ENCODE data around the gene RHOG.
A peak's percentile ranks its signal among the peaks of the same experiment; 100 is the strongest.

The RHOG gene

DNA sequence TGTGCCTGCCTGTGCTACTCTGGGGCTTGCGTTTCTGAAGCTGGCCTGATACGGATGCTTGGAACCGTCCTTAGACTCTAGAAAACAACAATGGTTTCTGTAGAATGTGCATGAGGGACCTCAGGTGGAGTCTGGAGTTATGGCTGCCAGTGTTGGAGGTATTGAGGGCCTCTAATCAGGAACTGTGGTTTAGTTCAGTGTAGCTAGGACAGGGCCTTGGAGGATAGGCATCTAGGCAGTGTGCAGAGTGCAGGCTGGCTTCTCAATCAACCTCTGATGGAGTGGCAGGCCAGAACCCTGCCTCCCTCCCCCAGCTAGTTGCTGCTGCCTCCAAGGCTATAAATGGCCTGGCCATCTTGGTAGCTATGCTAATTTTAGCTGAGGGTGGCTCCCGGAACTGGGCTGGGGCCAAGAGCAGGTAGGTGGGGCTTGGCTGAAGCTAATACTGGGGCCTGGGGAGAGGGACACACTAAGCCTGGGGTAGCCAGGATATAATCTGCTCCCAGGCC, 18.7 kb upstream of the RHOG start:
- no peak for DNase-seq (ENCODE audit: low read depth)

DNA sequence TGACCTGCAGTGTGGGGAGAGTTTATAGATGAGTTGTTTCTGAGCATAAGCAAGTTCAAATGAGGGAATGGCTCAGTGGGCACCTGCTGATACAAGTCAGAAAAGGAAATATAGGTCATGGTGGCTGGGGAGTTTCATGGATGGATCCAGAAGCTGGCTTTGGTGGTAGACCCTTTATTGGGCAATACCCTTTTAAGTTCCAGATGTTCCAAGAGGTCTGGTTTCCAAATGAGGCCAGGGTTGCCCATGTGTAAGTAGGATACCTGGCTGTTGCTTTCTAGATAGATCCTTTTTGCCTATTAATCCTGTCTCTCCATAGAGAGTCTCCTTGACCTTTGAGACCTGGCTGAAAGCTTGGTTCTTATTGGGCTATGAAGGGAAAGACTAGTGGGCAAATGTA, 16.9 kb upstream of the RHOG start:
- DNase-seq (ENCODE audit: low read depth) = no peak

DNA sequence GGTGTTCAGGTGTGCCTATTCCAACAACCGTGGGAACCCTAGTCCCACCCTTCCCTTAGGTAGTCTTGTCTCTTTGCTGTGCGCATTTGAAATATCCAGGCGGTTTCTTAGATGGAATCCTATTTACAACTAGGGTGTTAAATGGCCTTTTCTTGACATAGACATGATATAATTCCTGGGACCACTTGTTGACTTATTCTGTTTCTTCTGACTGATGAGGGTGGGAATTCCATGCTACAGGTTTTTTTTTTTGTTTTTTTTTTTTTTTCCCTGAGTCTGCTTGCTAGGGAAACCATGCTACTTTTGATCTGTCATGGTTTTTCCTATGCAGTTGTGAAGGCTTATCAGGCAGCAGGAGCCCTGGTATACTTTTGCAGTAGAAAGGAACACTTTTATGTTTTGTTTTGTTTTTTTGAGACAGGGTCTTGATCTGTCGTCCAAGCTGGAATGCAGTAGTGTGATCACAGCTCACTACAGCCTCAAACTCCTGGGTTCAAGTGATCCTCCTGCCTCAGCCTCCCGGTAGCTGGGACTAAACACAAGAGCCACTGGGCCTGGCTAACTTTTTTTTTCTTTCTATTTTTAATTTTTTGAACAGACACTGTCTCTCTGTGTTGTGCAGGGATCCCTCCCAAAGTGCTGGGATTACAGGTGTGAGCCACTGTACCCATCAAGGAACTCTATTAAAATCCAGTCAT, 16.2 kb upstream of the RHOG start:
- no peak for DNase-seq (ENCODE audit: low read depth)

GRCh38 chr11:3855808-3856491, 15.2 kb upstream of the RHOG start:
- DNase-seq (ENCODE audit: low read depth) = peak; percentile 31

DNA sequence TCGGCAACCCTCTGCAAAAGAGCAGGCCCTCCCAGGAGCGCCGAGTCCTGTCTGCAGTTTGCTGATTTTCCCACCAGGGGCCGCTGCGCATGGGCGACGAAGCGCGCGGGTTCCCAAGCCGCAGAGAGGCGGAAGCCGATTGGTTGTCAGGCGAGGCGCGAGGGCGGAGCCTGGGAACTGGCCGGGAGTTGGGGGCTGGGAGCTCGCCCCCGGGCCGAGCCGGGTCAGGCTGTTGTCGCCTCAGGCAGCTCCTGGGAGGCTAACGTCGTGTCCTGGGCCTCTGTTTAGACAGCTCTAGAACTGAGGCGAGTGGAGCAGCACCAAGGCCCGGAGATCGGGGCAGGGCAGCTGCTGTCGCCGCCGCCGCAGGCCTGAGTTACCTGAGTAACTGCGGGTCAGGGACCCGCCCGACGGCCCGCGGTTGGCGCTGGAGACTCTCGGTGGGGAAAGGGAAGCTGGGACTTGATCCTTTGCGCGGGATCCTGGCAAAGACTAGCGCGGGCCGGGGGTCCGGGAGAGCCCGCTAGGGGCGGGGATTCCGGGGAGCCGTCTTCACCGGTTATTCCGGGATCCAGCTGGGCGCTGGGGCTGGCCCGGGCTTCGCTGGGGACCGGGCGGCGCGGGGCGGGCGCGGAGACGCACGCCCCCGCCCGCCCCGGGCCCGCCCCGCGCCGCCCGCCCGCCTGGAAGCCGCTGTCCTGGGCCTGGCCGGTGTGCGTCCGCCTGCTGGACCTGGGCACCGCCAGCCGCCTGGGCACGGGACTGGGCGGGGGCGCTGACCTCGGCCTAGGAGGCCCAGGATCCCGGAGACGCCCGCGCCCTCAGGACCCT, 14.4 kb upstream of the RHOG start, which contains the start of gene STIM1:
Gene STIM1, plus strand, starts transcription at position 688 of the 831 bp plus-strand sequence. CDS start 607 bp downstream, outside the sequence.
- DNase-seq (ENCODE audit: low read depth) = peak; percentile 90

GRCh38 chr11:3854660-3854976, 13.9 kb upstream of the RHOG start:
- DNase-seq (ENCODE audit: low read depth) = no peak

GRCh38 chr11:3853899-3854659, 13.3 kb upstream of the RHOG start:
- DNase-seq (ENCODE audit: low read depth) = no peak

GRCh38 chr11:3853545-3853842, 12.7 kb upstream of the RHOG start:
- no peak for DNase-seq (ENCODE audit: low read depth)

GRCh38 chr11:3849297-3849874, 8.6 kb upstream of the RHOG start:
- peak; percentile 27 for DNase-seq (ENCODE audit: low read depth)

- DNase-seq (ENCODE audit: low read depth) = no peak
These were observed 4.9 kb upstream of the RHOG start for GRCh38 chr11:3845670-3846069.

GRCh38 chr11:3845246-3845645, 4.5 kb upstream of the RHOG start:
- no peak for DNase-seq (ENCODE audit: low read depth)

- DNase-seq (ENCODE audit: low read depth) = no peak
These were observed 2.6 kb upstream of the RHOG start for GRCh38 chr11:3843326-3843725.

- DNase-seq (ENCODE audit: low read depth) = peak; percentile 85
These were observed 929 bp upstream of the RHOG start for GRCh38 chr11:3841426-3842350.

- DNase-seq (ENCODE audit: low read depth) = no peak
These were observed 522 bp downstream of the RHOG start for GRCh38 chr11:3840004-3840869.

- no peak for DNase-seq (ENCODE audit: low read depth)
These were observed 2.3 kb downstream of the RHOG start for GRCh38 chr11:3838504-3838903.

DNA sequence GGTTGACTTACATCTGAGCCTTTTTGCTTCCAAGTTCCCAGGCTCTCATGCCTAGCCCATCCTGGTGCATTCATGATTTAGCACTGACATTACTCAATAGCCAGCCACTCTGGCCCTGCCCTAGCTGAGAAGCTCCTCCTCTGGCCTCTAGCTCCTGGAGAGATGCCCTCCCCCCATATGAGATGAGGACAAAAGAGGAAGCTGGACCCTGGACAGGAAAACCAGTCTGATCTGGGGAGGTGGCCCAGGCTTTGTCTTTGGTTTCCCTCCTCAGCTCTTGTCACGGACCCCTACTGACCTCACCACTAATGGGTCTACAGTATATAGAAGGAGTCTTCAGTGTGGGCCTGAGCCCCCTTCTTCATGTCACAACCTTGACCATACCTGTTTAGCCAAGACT, 3.0 kb downstream of the RHOG start:
- no peak for DNase-seq (ENCODE audit: low read depth)

DNA sequence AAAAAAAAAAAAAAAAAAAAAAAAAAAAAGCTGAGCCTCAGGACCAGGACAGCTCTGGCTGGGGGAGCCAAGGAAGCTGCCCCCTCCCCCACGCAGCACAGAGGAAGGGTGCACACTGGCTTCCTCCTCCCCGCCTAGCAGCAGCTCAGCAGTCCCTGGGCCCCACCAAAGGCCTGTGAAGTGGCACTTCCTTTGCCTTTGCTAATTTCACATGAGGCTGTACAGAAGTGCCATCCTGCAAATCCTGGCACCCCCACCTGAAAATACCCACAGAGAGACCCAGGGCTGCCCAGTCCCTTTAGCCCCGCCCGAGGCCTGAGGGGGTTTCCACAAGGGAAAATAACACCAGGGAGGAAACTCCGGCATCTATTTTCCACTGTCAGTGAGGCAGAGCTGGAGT, 3.9 kb downstream of the RHOG start:
- DNase-seq (ENCODE audit: low read depth) = no peak

DNA sequence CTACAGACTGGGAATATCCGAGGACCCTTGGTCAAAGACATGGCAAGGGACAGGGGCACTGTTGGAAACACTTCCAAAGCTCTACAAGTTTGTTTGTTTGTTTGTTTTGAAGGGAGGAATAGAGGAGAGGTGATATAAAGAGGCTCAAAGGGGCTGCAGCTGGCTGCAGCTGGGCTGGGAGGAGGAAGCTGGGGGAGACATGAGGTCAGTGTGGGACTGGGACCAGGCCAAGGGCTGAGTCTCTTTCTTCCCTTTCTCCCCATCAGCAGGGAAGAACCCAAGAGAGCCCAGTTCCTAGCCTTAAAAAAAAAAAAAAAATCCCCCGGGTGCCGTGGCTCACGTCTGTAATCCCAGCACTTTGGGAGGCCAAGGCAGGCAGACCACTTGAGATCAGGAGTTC, 5.0 kb downstream of the RHOG start:
- no peak for DNase-seq (ENCODE audit: low read depth)

GRCh38 chr11:3834664-3835461, 5.9 kb downstream of the RHOG start:
- DNase-seq (ENCODE audit: low read depth) = no peak
